Measurements from ENCODE around the gene LDLRAD2. TPM values are rescaled to one million over a fixed set of nuclear protein-coding genes. Genes with fewer than 3 reads are reported as not detected.

The LDLRAD2 gene
- total RNA-seq, 1 experiment from 2014 or later: not detected

DNA sequence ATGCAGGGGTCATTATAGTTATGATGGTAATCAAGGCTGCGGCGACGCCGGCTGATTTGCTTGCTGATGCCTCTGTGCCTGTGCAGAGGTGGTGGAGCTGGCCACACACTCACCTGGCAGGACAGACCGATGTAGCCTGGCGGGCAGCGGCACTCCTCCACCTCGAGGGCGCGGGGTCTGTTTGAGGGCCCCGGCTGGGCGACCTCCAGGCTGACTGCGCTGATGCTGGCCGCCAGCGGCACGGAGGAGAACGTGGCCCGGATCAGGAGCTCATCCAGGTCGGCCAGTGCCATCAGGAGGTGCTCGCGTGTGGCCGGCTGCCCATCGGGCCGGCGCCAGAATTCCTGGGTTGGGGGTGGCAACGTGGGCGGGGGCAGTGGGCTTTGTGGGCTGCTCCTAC lies 52.7 kb downstream of the LDLRAD2 start:
- H3K4me2 ChIP-seq (ENCODE audit: low read length): no peak overlapping the region
- ATAC-seq: no peak
- POLR2A ChIA-PET (ENCODE audit: unreplicated experiment): no interaction called here
- CTCF ChIA-PET: no interaction called here
- peaks cover 21% of the 10 kb centered on the region for H3K4me1 ChIP-seq (ENCODE audit: insufficient read depth, low read length)
- H3K36me3 ChIP-seq (ENCODE audit: low read depth, low read length): peaks cover 13% of the 10 kb centered on the region
- H2AFZ ChIP-seq (ENCODE audit: low read length): no peak overlapping the region
- H3K27me3 ChIP-seq (ENCODE audit: low read length): no peaks in the 10 kb centered on the region
- no peak overlapping the region for H3K4me3 ChIP-seq (ENCODE audit: low read length)
- H3K27ac ChIP-seq (ENCODE audit: low read length): no peak overlapping the region
- no peaks in the 10 kb centered on the region for H3K79me2 ChIP-seq (ENCODE audit: low read length)
- intact Hi-C loops (cut with micrococcal nuclease): loop anchor here (5.0 kb wide), 1 partner anchor 98 kb away; no protein-coding TSS in a partner anchor
- H3F3A ChIP-seq (ENCODE audit: low read length, unreplicated experiment): no peaks in the 10 kb centered on the region
- DNase-seq: no peak
- H4K20me1 ChIP-seq (ENCODE audit: low read length): peaks cover 3% of the 10 kb centered on the region; the same call in 1 of the 2 replicates
- TF ChIP-seq EZH2phosphoT487 (IDR thresholded peaks at IDR 0.05; ENCODE audit: borderline replicate concordance, low read length): no peak
- no peak overlapping the region for H3K9ac ChIP-seq (ENCODE audit: low read length)
- no peaks in the 10 kb centered on the region for H3K9me2 ChIP-seq (replicated peaks; ENCODE audit: low read length)
- H3K9me3 ChIP-seq (ENCODE audit: low read length): no peaks in the 10 kb centered on the region
- no TSS peak for BruUV-seq (replicated peaks)

DNA sequence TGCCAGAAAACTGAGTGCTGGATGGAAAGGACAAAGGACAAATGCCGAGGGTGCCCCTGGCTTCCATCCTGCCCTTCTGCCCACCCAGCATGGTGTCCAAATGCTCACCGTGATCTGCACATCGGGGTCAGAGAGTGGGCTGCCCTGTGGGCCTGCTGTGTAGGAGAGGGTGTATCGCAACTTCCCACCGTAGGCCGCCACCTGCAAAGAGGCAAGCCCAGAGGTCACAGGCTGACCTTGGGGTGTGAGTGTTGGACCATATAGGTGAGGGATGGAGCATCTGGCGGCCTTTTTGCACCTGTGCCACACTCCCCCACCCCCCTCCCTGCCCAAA lies 53.5 kb downstream of the LDLRAD2 start:
- H3K4me1 ChIP-seq (ENCODE audit: insufficient read depth, low read length): peaks cover 29% of the 10 kb centered on the region
- ChIA-PET CTCF (no interaction called here), POLR2A (ENCODE audit: unreplicated experiment) (no interaction called here)

DNA sequence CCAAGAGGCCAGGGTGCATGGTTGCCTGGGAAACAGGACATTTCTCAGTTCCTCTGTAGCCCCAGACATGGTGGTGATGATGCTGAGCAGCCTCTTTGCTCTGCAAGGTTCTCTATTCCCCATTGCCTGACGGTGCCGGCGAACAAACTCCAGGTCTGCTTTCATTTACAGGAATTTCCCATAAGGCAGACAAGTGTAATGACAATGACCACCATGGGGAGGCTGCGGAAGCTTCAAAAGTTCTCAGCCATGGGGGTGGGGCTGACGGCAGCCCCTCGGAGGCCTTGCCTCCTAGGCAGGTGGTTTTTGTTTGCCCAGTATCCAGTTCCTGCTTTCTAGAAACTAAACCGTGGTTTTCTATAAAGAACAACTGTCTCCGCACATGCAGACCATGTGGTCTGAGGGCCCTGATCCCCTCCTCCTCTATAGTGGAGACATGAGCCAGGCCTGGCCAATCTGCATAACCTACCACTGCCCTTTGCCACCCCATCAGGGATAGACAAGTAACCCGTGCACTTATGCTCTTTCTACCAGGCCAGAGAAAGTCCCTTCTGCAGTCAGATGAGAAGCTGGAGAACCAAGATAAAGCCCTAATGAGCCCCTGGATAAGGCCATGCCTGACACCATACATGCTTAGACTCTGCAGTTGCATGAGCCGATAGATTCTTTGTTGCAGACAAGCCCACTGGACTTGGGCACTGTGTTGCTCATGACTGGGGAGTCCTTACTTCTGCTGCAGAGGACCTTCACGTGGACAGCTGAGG lies 54.1 kb downstream of the LDLRAD2 start:
- intact Hi-C loops (cut with micrococcal nuclease): loop anchor here (5.0 kb wide), 1 partner anchor 96 kb away; no protein-coding TSS in a partner anchor
- Histone ChIP-seq H3K79me2 (ENCODE audit: low read length) (no peaks in the 10 kb centered on the region), H2AFZ (ENCODE audit: low read length) (no peak overlapping the region), H3K27ac (ENCODE audit: low read length) (no peak overlapping the region), H4K20me1 (ENCODE audit: low read length) (peaks cover 3% of the 10 kb centered on the region; the same call in 1 of the 2 replicates), H3K27me3 (ENCODE audit: low read length) (no peaks in the 10 kb centered on the region), H3K4me3 (ENCODE audit: low read length) (no peak overlapping the region), H3K9me2 (replicated peaks; ENCODE audit: low read length) (no peaks in the 10 kb centered on the region), H3F3A (ENCODE audit: low read length, unreplicated experiment) (no peaks in the 10 kb centered on the region), H3K36me3 (ENCODE audit: low read depth, low read length) (peaks cover 8% of the 10 kb centered on the region), H3K9me3 (ENCODE audit: low read length) (no peaks in the 10 kb centered on the region), H3K4me1 (ENCODE audit: insufficient read depth, low read length) (peaks cover 30% of the 10 kb centered on the region), H3K9ac (ENCODE audit: low read length) (no peak overlapping the region), H3K4me2 (ENCODE audit: low read length) (no peak overlapping the region)
- ATAC-seq (no peak), DNase-seq (no peak)
- ChIA-PET CTCF (no interaction called here), POLR2A (ENCODE audit: unreplicated experiment) (no interaction called here)
- TSS peak; percentile 4 for BruUV-seq (replicated peaks)
- TF ChIP-seq EZH2 (IDR thresholded peaks at IDR 0.05; ENCODE audit: low read length, unreplicated experiment): no peak
- TF ChIP-seq EZH2phosphoT487 (IDR thresholded peaks at IDR 0.05; ENCODE audit: borderline replicate concordance, low read length): no peak
- TF ChIP-seq, protein P1, sequence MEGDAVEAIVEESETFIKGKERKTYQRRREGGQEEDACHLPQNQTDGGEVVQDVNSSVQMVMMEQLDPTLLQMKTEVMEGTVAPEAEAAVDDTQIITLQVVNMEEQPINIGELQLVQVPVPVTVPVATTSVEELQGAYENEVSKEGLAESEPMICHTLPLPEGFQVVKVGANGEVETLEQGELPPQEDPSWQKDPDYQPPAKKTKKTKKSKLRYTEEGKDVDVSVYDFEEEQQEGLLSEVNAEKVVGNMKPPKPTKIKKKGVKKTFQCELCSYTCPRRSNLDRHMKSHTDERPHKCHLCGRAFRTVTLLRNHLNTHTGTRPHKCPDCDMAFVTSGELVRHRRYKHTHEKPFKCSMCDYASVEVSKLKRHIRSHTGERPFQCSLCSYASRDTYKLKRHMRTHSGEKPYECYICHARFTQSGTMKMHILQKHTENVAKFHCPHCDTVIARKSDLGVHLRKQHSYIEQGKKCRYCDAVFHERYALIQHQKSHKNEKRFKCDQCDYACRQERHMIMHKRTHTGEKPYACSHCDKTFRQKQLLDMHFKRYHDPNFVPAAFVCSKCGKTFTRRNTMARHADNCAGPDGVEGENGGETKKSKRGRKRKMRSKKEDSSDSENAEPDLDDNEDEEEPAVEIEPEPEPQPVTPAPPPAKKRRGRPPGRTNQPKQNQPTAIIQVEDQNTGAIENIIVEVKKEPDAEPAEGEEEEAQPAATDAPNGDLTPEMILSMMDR (conservative IDR thresholded peaks at IDR 0.05; ENCODE audit: low read depth, low read length): 0 out of 2 replicates have a peak, but pooled peaks have one; percentile 16

More for the DNA sequence above, 53.5 kb downstream of the LDLRAD2 start:
- Histone ChIP-seq H2AFZ (ENCODE audit: low read length) (no peak overlapping the region), H3K27ac (ENCODE audit: low read length) (no peak overlapping the region), H3K27me3 (ENCODE audit: low read length) (no peaks in the 10 kb centered on the region), H3K4me2 (ENCODE audit: low read length) (no peak overlapping the region), H4K20me1 (ENCODE audit: low read length) (peaks cover 3% of the 10 kb centered on the region; the same call in 1 of the 2 replicates), H3K9me2 (replicated peaks; ENCODE audit: low read length) (no peaks in the 10 kb centered on the region), H3F3A (ENCODE audit: low read length, unreplicated experiment) (no peaks in the 10 kb centered on the region), H3K36me3 (ENCODE audit: low read depth, low read length) (peaks cover 13% of the 10 kb centered on the region), H3K4me3 (ENCODE audit: low read length) (no peak overlapping the region), H3K79me2 (ENCODE audit: low read length) (no peaks in the 10 kb centered on the region), H3K9ac (ENCODE audit: low read length) (no peak overlapping the region), H3K9me3 (ENCODE audit: low read length) (no peaks in the 10 kb centered on the region)
- intact Hi-C loops (cut with micrococcal nuclease): loop anchor here (5.0 kb wide), 1 partner anchor 97 kb away; no protein-coding TSS in a partner anchor
- DNase-seq: no peak
- ATAC-seq: no peak
- no TSS peak for BruUV-seq (replicated peaks)
- TF ChIP-seq, protein P1 (conservative IDR thresholded peaks at IDR 0.05; ENCODE audit: low read depth, low read length): no peak
- TF ChIP-seq EZH2 (IDR thresholded peaks at IDR 0.05; ENCODE audit: low read length, unreplicated experiment): no peak
- no peak for TF ChIP-seq EZH2phosphoT487 (IDR thresholded peaks at IDR 0.05; ENCODE audit: borderline replicate concordance, low read length)

Data from PC-3 (cell line).